Prostate gland (tissue), 2 donors: Measurements from ENCODE around the gene CTNNA3. TPM values are rescaled to one million over a fixed set of nuclear protein-coding genes. Genes with fewer than 3 reads are reported as not detected.

Experiments used
- DNase-seq: peaks from one replicate; pipeline ENCODE4 v3.0.0-alpha.2; 2019; ENCODE audit warnings: low spot score
- H3K27ac ChIP-seq, 2 donors: fragments of 200-600 bp; sonication (generic); 2 replicates each; pipeline ENCODE4 v1.5.1; 2017 to 2019
- H3K27me3 ChIP-seq: fragments of 200-600 bp; sonication (generic); replicated peaks from 2 replicates; pipeline ENCODE4 v1.5.1; 2019; ENCODE audit not compliant: insufficient read depth
- H3K36me3 ChIP-seq, 2 donors: fragments of 200-600 bp; sonication (generic); 1 replicate in 1 of 2; 2 replicates in 1 of 2; pipeline versions ENCODE4 v1.5.1 to v1.8.1; 2017 to 2019
- H3K4me1 ChIP-seq: fragments of 200-600 bp; sonication (generic); replicated peaks from 2 replicates; pipeline ENCODE4 v1.5.1; 2019
- H3K4me3 ChIP-seq, 2 donors: fragments of 200-600 bp; sonication (generic); 2 replicates each; pipeline ENCODE4 v1.5.1; 2017 to 2019
- H3K9me3 ChIP-seq: fragments of 200-600 bp; sonication (generic); 2 replicates; pipeline ENCODE4 v1.5.1; 2017
- CTCF ChIP-seq, 4 experiments: fragments of 200-600 bp in 2 of 4; fragments of 450-650 bp in 2 of 4; sonication (generic) in 2 of 4; IDR thresholded peaks; 1 replicate in 3 of 4; 2 replicates in 1 of 4; pipeline ENCODE4 v1.5.1; 2016 to 2019; ENCODE audit warnings: antibody characterized with exemption in 4 of 4, mild to moderate bottlenecking in 2 of 4, moderate library complexity in 2 of 4
- POLR2A ChIP-seq: fragments of 450-650 bp; IDR thresholded peaks from one replicate; pipeline ENCODE4 v1.6.1; 2016; ENCODE audit warnings: antibody characterized with exemption, mild to moderate bottlenecking
- POLR2AphosphoS5 ChIP-seq: sonication (generic); formaldehyde crosslinking; IDR thresholded peaks from one replicate; pipeline ENCODE4 v1.6.1; 2017; ENCODE audit warnings: antibody characterized with exemption
- WGBS: methylation state at CpG from one replicate; pipeline ENCODE4 v1.1.5; 2018; 5-methylcytosine and 5-hydroxymethylcytosine counted together
- intact Hi-C: fragments of 100-400 bp; cut with DNase I; formaldehyde crosslinking; loops from one replicate; pipeline ENCODE4 v1.14.2; 2022
- total RNA-seq, 2 donors: library from RNA; depleted of rRNA; stranded (reverse); fragments of >200 nt; gene quantifications; one replicate each; pipeline ENCODE4 v1.1.0, GENCODE V29; 2016

The CTNNA3 gene
- total RNA-seq, 2 donors from 2014 or later = 0.27 to 7.2 TPM

DNA sequence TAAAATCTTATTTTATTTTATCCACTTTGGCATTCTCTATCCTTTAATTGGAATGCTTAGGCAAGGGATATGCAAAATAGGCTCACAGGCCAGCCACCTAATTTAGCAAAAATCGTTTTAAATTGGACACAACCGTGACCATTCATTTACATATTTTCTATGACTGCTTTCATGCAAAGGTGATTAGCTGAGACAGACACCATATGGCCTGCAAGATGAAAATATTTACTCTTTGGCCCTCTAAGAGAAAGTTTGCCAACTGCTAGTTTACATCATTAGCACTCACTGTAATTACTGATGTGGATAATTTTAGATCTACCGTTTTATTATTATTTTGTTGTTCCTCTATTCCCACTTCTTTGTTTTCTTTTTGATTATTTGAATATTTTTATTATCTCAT lies 1145.6 kb downstream of the CTNNA3 start:
- no peaks in the 10 kb centered on the region for H3K36me3 ChIP-seq
- H3K4me1 ChIP-seq = no peaks in the 10 kb centered on the region
- no peak for TF ChIP-seq POLR2A
- TF ChIP-seq POLR2AphosphoS5 = no peak
- TF ChIP-seq CTCF (IDR thresholded peaks at IDR 0.05) = no peak
- 68% methylated on average over 3 of the region's 3 CpGs for WGBS
- H3K27me3 ChIP-seq = no peaks in the 10 kb centered on the region
- DNase-seq = no peak
- intact Hi-C loops = no loop called here
- no peak overlapping the region for H3K27ac ChIP-seq
- no peaks in the 10 kb centered on the region for H3K9me3 ChIP-seq
- no peak overlapping the region for H3K4me3 ChIP-seq

DNA sequence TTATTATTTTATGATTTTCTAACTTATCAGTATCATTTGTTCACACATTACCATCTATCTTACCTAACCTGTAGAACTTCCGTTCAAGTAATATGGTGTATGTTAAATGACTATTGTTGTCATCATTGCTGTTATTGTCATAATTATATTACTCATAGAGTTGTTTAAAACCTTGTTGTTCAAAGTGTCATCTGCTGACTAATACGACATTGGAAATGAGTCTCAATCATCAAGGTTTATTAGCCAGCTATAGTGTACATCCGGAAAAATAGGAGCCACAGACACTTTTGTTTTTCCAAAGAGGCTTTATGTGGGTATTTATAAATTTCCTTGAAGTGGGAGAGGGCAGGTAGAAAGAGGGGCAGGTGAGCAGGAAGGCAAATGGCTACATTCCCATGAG lies 1157.1 kb downstream of the CTNNA3 start:
- 76% methylated on average over 3 of the region's 3 CpGs for WGBS

DNA sequence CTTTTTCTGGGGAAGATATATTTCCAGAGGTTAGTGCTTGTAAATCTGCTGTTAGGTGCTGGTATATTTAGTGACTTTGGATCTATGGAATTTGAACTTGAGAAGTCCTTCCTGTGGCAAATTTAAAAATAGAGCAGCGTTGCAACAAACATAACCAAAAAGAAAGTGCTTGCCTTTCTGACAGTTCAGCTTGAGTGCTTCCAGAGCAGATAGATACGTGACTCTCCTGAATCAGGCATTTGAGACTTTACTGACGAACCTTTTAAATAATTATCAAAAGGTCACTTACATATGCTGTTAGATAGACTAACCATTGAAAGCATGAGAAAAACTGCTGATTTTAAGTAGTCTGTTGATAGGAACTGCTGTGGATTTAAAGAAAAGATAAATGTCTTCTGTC lies 1157.6 kb downstream of the CTNNA3 start:
- H3K27ac ChIP-seq = no peak overlapping the region
- no peak for DNase-seq

More for the DNA sequence above, 1157.1 kb downstream of the CTNNA3 start:
- no peak overlapping the region for H3K27ac ChIP-seq
- H3K4me1 ChIP-seq = no peaks in the 10 kb centered on the region
- TF ChIP-seq CTCF (IDR thresholded peaks at IDR 0.05) = no peak
- no peak for TF ChIP-seq POLR2A
- no peaks in the 10 kb centered on the region for H3K27me3 ChIP-seq
- H3K36me3 ChIP-seq = peaks cover 0 to 3% of the 10 kb centered on the region in 2 donors
- DNase-seq = no peak
- no peak overlapping the region for H3K4me3 ChIP-seq
- no peaks in the 10 kb centered on the region for H3K9me3 ChIP-seq
- intact Hi-C loops = no loop called here

GRCh38 chr10:66537186-66537585 lies 1158.8 kb downstream of the CTNNA3 start:
- TF ChIP-seq POLR2A = no peak
- TF ChIP-seq CTCF (IDR thresholded peaks at IDR 0.05) = no peak
- TF ChIP-seq POLR2AphosphoS5 = no peak
- Histone ChIP-seq H3K36me3 (peaks cover 0 to 3% of the 10 kb centered on the region in 2 donors), H3K9me3 (no peaks in the 10 kb centered on the region), H3K4me3 (no peak overlapping the region), H3K27me3 (no peaks in the 10 kb centered on the region), H3K4me1 (no peaks in the 10 kb centered on the region), H3K27ac (no peak overlapping the region)
- no peak for DNase-seq
- WGBS = 87% methylated on average over 1 of the region's 1 CpG
- intact Hi-C loops = no loop called here

More for the DNA sequence above, 1157.6 kb downstream of the CTNNA3 start:
- intact Hi-C loops = no loop called here
- H3K27me3 ChIP-seq = no peaks in the 10 kb centered on the region
- H3K4me3 ChIP-seq = no peak overlapping the region
- no peaks in the 10 kb centered on the region for H3K4me1 ChIP-seq
- 55% methylated on average over 3 of the region's 3 CpGs for WGBS
- H3K9me3 ChIP-seq = no peaks in the 10 kb centered on the region
- TF ChIP-seq POLR2AphosphoS5 (no peak), CTCF (IDR thresholded peaks at IDR 0.05) (no peak), POLR2A (no peak)
- peaks cover 0 to 3% of the 10 kb centered on the region in 2 donors for H3K36me3 ChIP-seq

- DNase-seq = no peak
- 81% methylated on average over 1 of the region's 1 CpG for WGBS
- intact Hi-C loops = no loop called here
- peaks cover 0 to 3% of the 10 kb centered on the region in 2 donors for H3K36me3 ChIP-seq
- no peaks in the 10 kb centered on the region for H3K4me1 ChIP-seq
- no peaks in the 10 kb centered on the region for H3K27me3 ChIP-seq
- no peak for TF ChIP-seq POLR2AphosphoS5
- TF ChIP-seq CTCF (IDR thresholded peaks at IDR 0.05) = no peak
- no peak for TF ChIP-seq POLR2A
- no peaks in the 10 kb centered on the region for H3K9me3 ChIP-seq
- H3K4me3 ChIP-seq = no peak overlapping the region
- H3K27ac ChIP-seq = no peak overlapping the region
Measured at GRCh38 chr10:66535439-66535838, 1160.6 kb downstream of the CTNNA3 start.
